HL-60 (cell line): ENCODE results near the gene PIGR.

Experiments
- GABPA ChIP-seq: IDR thresholded peaks from 2 replicates; pipeline ENCODE4 v1.6.1; 2012; ENCODE audit warnings: low read depth
- POLR2AphosphoS5 ChIP-seq: IDR thresholded peaks from 2 replicates; pipeline ENCODE4 v1.6.1; 2012; ENCODE audit warnings: low read depth
- SPI1 ChIP-seq: IDR thresholded peaks from 2 replicates; pipeline ENCODE4 v1.6.1; 2012; ENCODE audit warnings: low read depth, mild to moderate bottlenecking, borderline replicate concordance
- TF ChIP-seq, protein P1 (sequence below): IDR thresholded peaks from one replicate; pipeline ENCODE4 v1.5.1; 2011; ENCODE audit warnings: low read length, control low read depth, inconsistent platforms; ENCODE audit not compliant: insufficient read depth
- TF ChIP-seq, protein P2 (sequence below): IDR thresholded peaks from 2 replicates; pipeline ENCODE4 v1.6.1; 2012; ENCODE audit warnings: low read depth; ENCODE audit not compliant: insufficient replicate concordance

DNA sequence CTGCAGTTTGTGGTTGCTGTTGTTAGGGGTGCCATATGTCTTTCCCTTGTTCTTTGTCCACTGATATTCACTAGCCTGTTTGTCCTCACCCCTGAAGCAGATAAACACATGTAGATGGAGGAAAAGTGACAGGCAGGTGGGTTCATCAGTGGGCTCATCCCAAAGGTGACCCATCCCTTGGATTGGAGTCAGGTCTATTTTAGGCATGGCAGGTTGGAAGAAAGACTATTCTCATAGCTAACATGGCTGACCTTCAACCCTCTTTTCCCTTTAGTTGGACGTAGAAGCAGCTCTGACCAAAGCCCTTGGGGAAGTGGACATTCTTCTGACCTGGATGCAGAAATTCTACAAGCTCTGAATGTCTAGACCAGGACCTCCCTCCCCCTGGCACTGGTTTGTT is 43.6 kb downstream of the PIGR start:
- TF ChIP-seq POLR2AphosphoS5 (no peak), SPI1 (no peak), GABPA (no peak)
- TF ChIP-seq, protein P1, sequence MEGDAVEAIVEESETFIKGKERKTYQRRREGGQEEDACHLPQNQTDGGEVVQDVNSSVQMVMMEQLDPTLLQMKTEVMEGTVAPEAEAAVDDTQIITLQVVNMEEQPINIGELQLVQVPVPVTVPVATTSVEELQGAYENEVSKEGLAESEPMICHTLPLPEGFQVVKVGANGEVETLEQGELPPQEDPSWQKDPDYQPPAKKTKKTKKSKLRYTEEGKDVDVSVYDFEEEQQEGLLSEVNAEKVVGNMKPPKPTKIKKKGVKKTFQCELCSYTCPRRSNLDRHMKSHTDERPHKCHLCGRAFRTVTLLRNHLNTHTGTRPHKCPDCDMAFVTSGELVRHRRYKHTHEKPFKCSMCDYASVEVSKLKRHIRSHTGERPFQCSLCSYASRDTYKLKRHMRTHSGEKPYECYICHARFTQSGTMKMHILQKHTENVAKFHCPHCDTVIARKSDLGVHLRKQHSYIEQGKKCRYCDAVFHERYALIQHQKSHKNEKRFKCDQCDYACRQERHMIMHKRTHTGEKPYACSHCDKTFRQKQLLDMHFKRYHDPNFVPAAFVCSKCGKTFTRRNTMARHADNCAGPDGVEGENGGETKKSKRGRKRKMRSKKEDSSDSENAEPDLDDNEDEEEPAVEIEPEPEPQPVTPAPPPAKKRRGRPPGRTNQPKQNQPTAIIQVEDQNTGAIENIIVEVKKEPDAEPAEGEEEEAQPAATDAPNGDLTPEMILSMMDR: no peak
- TF ChIP-seq, protein P2, sequence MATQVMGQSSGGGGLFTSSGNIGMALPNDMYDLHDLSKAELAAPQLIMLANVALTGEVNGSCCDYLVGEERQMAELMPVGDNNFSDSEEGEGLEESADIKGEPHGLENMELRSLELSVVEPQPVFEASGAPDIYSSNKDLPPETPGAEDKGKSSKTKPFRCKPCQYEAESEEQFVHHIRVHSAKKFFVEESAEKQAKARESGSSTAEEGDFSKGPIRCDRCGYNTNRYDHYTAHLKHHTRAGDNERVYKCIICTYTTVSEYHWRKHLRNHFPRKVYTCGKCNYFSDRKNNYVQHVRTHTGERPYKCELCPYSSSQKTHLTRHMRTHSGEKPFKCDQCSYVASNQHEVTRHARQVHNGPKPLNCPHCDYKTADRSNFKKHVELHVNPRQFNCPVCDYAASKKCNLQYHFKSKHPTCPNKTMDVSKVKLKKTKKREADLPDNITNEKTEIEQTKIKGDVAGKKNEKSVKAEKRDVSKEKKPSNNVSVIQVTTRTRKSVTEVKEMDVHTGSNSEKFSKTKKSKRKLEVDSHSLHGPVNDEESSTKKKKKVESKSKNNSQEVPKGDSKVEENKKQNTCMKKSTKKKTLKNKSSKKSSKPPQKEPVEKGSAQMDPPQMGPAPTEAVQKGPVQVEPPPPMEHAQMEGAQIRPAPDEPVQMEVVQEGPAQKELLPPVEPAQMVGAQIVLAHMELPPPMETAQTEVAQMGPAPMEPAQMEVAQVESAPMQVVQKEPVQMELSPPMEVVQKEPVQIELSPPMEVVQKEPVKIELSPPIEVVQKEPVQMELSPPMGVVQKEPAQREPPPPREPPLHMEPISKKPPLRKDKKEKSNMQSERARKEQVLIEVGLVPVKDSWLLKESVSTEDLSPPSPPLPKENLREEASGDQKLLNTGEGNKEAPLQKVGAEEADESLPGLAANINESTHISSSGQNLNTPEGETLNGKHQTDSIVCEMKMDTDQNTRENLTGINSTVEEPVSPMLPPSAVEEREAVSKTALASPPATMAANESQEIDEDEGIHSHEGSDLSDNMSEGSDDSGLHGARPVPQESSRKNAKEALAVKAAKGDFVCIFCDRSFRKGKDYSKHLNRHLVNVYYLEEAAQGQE: no peak
